ENCODE results near the gene BAZ2B. TPM values are rescaled to one million over a fixed set of nuclear protein-coding genes. Genes with fewer than 3 reads are reported as not detected.
A peak's percentile ranks its signal among the peaks of the same experiment; 100 is the strongest.

BAZ2B gene
- total RNA-seq, 2 donors from 2014 or later, result 60.8 to 84.5 TPM

DNA sequence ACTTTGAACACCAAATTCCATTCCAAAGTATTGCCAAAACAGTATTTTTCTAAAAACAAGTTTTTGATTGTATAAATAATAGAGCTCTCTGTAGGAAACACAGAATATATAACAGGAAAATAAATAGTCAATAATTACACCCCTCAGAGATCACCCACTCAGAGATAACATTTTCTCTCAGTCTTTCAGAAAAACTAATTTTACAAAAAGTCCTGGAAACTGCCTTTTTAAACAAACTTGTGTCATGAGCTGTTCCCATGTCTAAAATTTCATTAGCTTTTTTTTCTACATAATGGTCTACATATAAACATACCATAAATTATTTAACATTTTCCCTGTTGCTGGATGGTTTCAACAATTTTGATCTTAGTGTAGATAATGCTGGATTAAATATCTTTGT is 328.6 kb downstream of the BAZ2B start:
- no peaks in the 10 kb centered on the region for H3K9me3 ChIP-seq
- H3K27me3 ChIP-seq (replicated peaks; ENCODE audit: insufficient read depth), result no peaks in the 10 kb centered on the region
- TF ChIP-seq POLR2AphosphoS5 (IDR thresholded peaks at IDR 0.05) (no peak), POLR2A (IDR thresholded peaks at IDR 0.05) (no peak)
- TF ChIP-seq, protein P1, sequence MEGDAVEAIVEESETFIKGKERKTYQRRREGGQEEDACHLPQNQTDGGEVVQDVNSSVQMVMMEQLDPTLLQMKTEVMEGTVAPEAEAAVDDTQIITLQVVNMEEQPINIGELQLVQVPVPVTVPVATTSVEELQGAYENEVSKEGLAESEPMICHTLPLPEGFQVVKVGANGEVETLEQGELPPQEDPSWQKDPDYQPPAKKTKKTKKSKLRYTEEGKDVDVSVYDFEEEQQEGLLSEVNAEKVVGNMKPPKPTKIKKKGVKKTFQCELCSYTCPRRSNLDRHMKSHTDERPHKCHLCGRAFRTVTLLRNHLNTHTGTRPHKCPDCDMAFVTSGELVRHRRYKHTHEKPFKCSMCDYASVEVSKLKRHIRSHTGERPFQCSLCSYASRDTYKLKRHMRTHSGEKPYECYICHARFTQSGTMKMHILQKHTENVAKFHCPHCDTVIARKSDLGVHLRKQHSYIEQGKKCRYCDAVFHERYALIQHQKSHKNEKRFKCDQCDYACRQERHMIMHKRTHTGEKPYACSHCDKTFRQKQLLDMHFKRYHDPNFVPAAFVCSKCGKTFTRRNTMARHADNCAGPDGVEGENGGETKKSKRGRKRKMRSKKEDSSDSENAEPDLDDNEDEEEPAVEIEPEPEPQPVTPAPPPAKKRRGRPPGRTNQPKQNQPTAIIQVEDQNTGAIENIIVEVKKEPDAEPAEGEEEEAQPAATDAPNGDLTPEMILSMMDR (IDR thresholded peaks at IDR 0.05), result no peak
- H3K4me1 ChIP-seq (replicated peaks), result no peaks in the 10 kb centered on the region
- H3K27ac ChIP-seq, result peak overlapping the region in 1 of 2 donors; percentile 94
- DNase-seq (ENCODE audit: low spot score), result no peak
- intact Hi-C loops (cut with DNase I), result loop anchor here (2.0 kb wide), 1 partner anchor 85 kb away; no protein-coding TSS in a partner anchor
- H3K36me3 ChIP-seq, result no peaks in the 10 kb centered on the region
- no peak overlapping the region for H3K4me3 ChIP-seq

DNA sequence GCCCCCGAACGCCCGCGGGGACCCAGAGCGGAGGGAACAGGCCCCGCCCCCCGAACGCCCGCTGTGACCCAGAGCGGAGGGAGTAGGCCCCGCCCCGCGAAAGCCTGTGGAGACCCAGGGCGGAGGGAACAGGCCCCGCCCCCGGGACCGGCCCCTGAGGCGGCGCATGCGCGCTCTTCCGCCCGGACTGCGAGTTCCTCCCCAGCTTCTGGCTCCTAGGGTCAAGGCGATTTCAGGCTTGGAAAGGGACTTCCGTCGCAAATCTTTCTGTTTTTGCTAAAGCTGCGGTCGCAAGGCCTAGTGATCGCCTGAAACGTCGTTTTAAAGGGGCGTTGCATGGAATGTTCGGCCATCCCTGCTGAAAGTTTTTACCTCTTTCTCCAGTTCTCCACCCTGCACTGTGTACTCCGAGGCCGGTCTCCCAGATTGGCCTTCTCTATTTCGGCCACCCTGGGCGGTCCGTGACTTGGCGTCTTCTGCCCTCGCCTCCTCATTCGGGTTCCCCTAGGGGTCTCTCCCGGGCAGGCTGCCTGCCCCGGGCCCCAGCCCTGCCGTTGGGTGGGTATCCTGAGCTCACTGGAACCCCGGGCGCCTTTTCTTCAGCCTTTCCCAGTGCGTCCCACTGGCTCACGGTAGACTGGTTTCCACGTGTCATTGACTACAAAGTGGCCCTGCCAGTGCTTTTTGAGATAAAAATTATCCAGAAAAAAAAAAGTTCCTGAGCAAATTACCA is 329.5 kb downstream of the BAZ2B start:
- intact Hi-C loops (cut with DNase I), result loop anchor here (2.0 kb wide), 1 partner anchor 84 kb away; no protein-coding TSS in a partner anchor
- no peaks in the 10 kb centered on the region for H3K27me3 ChIP-seq (replicated peaks; ENCODE audit: insufficient read depth)
- peak; percentile 89 for TF ChIP-seq POLR2AphosphoS5 (IDR thresholded peaks at IDR 0.05)
- peak; percentile 70 for TF ChIP-seq POLR2A (IDR thresholded peaks at IDR 0.05)
- TF ChIP-seq, protein P1 (IDR thresholded peaks at IDR 0.05), result no peak
- no peaks in the 10 kb centered on the region for H3K4me1 ChIP-seq (replicated peaks)
- peak overlapping the region; percentile 91 to 98 for H3K4me3 ChIP-seq
- H3K36me3 ChIP-seq, result no peaks in the 10 kb centered on the region
- H3K9me3 ChIP-seq, result no peaks in the 10 kb centered on the region
- WGBS, result under 1% methylated on average over 47 of the region's 50 CpGs
- H3K27ac ChIP-seq, result peak overlapping the region; percentile 94 to 95
- DNase-seq (ENCODE audit: low spot score), result peak; percentile 99

DNA sequence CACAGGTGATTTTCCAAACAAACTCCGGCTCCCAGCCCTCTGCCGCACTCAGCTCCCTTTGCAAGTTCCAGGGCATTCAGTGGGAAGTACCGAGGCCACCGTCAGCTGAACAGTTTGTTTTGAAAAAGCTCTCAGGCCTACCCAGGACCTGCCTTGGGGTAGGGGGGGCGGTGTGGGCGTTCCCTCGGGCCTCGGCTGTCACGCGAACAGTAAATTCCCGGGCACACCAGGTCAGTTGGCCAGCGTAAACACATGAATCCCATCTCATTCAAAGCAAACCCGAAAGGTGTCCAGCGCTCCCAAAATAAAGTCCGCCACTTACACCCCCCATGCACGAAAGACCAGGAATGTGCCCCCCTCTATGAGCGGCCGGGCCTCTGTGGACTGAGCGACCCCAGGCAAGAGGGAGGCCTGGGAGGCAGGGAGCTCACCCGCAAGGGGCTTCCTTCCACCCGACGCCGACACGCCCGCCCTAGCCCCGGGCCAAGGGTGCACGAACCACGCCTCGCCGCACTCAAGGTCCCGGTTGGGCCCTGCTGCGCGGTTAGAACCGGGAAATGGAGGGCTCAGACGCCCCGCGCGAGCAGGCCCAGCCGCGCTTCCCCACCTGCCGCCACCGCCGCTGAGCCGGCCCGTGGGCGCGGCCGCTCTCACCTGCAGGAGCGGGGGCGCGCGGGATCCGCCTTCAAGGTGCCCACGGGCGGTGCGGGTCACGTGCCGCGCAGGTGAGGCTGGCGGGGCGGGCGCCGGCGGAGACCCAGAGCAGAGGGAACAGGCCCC is 330.2 kb downstream of the BAZ2B start, which contains the start of gene WDSUB1:
WDSUB1 (minus strand) TSS at position 775 of the 780 bp plus-strand sequence. CDS start 3,634 bp downstream, outside the sequence.
- Histone ChIP-seq H3K27ac (peak within 1 kb of the TSS; percentile 94 to 95), H3K4me1 (replicated peaks) (no peaks in the 10 kb centered on the region), H3K9me3 (no peaks in the 10 kb centered on the region), H3K36me3 (no peaks in the 10 kb centered on the region), H3K4me3 (peak within 1 kb of the TSS; percentile 91 to 98), H3K27me3 (replicated peaks; ENCODE audit: insufficient read depth) (no peaks in the 10 kb centered on the region)
- intact Hi-C loops (cut with DNase I), result loop anchor here (2.0 kb wide), 1 partner anchor 83 kb away; no protein-coding TSS in a partner anchor
- WGBS, result under 1% methylated on average over 40 of the region's 64 CpGs
- DNase-seq (ENCODE audit: low spot score), result peak; percentile 75
- no peak for TF ChIP-seq POLR2A (IDR thresholded peaks at IDR 0.05)
- TF ChIP-seq POLR2AphosphoS5 (IDR thresholded peaks at IDR 0.05), result peak; percentile 68

DNA sequence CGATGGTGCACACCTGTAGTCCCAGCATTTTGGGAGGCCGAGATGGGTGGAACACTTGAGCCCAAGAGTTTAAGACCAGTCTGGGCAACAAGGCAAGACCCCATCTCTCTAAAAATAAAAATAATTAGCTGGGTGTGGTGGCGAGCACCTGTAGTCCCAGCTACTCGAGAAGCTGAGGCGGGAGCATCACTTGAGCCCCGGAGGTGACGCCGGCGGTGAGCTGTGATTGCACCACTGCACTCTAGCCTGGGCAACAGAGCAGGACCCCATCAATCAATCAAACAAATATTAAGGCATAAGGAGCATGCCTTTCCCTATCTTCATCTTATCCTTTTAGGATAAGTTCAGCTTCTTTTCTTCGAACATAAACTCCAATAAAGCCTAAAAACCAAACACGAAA is 330.9 kb downstream of the BAZ2B start:
- WGBS, result 84% methylated on average over 11 of the region's 11 CpGs
- Histone ChIP-seq H3K36me3 (no peaks in the 10 kb centered on the region), H3K27ac (peak overlapping the region; percentile 94 to 95), H3K9me3 (no peaks in the 10 kb centered on the region), H3K27me3 (replicated peaks; ENCODE audit: insufficient read depth) (no peaks in the 10 kb centered on the region), H3K4me3 (peak overlapping the region; percentile 91 to 98), H3K4me1 (replicated peaks) (no peaks in the 10 kb centered on the region)
- intact Hi-C loops (cut with DNase I), result no loop called here
- TF ChIP-seq POLR2AphosphoS5 (IDR thresholded peaks at IDR 0.05), result no peak
- TF ChIP-seq POLR2A (IDR thresholded peaks at IDR 0.05), result no peak
- TF ChIP-seq, protein P1 (IDR thresholded peaks at IDR 0.05), result no peak
- DNase-seq (ENCODE audit: low spot score), result no peak

DNA sequence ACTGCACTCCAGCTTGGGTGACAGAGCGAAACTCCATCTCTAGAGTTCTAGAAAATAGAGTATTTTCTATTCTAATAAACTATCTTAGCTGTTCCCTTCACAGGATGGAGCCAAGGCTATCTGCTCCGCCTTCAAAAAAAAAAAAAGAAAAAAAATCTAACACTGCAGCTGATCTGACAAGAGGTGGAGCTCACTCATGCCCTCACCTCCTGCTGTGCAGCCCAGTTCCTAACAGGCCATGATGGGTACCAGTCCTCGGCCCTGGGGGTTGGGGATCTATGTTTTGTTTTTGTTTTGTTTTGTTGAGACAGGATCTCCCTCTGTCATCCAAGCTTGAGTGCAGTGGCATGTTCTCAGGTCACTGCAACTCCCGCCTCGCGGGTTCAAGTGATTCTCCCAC is 332.8 kb downstream of the BAZ2B start:
- TF ChIP-seq, protein P1 (IDR thresholded peaks at IDR 0.05), result no peak
- TF ChIP-seq POLR2AphosphoS5 (IDR thresholded peaks at IDR 0.05) (no peak), POLR2A (IDR thresholded peaks at IDR 0.05) (no peak)
- no peaks in the 10 kb centered on the region for H3K4me1 ChIP-seq (replicated peaks)
- DNase-seq (ENCODE audit: low spot score), result no peak
- H3K27me3 ChIP-seq (replicated peaks; ENCODE audit: insufficient read depth), result no peaks in the 10 kb centered on the region
- no peaks in the 10 kb centered on the region for H3K9me3 ChIP-seq
- no peak overlapping the region for H3K27ac ChIP-seq
- H3K36me3 ChIP-seq, result no peaks in the 10 kb centered on the region
- intact Hi-C loops (cut with DNase I), result no loop called here
- H3K4me3 ChIP-seq, result no peak overlapping the region
- WGBS, result 90% methylated on average over 6 of the region's 6 CpGs
